Epidermal melanocyte (primary cell): ENCODE measurements around the gene BRSK2.
"Not testable (repeated sequence)": the region's sequence is repeated elsewhere in the genome, so short reads cannot be mapped to it uniquely, and the experiment has no call there.

Experiments
- DNase-seq: peaks from one replicate; pipeline ENCODE4 v3.0.0; 2011; ENCODE audit warnings: low spot score; ENCODE audit not compliant: insufficient read length

The BRSK2 gene

DNA sequence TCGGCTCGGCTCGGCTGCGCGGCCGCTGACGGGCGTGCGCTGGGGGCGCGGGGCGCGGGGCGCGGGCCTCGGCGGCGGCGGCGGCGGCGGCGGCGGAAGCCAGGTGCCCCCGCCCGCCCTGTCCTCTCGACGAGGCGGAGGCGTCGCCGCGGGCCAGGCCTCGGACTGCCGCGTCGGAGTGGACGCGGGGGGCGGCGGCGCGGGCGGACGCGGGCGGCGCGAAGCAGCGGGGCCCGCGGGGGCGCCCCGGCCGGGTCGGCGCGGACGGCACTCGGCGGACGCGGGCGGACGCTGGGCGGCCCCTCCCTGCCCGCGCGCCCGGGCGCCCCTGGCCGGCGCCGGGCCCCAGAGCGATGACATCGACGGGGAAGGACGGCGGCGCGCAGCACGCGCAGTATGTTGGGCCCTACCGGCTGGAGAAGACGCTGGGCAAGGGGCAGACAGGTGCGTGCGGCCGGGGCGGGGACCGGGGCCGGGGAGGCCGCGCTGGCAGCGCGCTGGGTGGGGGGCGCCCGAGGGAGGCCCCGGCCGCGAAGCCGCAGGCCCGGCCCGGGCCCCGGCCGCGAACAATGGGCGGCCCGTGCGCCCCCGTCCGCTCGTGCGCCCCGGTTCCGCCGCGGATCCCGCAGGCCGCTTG, at the start of gene BRSK2:
Gene BRSK2 (plus strand): TSS at position 3 of the 637 bp plus-strand sequence. CDS start 351 bp downstream, at position 354.
- no peak for DNase-seq

DNA sequence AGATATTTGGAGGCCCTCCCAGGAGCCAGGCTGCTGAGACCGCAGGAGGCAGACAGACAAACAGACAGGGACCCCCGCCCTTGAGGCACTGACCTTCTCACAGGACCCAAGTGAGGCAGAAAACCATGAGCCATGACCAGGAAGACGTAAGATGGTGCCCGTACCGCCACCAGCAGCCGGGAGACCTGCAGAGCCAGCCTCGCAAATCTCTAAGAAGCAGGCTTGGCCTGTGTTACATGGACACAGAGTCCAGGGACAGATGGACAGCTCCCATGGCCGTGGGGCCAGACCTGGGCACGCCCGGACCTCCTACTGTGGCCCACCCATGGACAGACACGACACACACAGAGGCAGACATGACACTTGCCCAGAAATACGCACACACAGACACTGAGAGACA, 49.6 kb upstream of the BRSK2 start:
- DNase-seq, result no peak

- DNase-seq, result not testable (repeated sequence)
Observed at GRCh38 chr11:1341226-1341625, 48.5 kb upstream of the BRSK2 start.

- DNase-seq, result peak; percentile 66
Observed at GRCh38 chr11:1341928-1342524, 47.7 kb upstream of the BRSK2 start.

DNA sequence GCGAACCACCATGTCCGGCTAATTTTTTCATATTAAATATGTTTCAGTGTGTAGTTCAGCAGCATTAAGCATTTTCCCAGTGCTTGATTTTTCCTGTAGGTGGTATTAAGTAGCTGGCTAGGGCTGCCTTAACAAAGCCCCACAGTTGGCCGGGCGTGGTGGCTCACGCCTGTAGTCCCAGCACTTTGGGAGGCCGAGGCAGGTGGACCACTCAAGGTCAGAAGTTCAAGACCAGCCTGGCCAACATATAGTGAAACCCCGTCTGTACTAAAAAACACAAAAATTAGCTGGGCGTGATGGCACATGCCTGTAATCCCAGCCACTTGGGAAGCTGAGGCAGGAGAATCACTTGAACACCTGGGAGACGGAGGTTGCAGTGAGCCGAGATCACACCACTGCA, 46.8 kb upstream of the BRSK2 start:
- DNase-seq, result no peak

GRCh38 chr11:1343391-1344055, 46.2 kb upstream of the BRSK2 start:
- no peak for DNase-seq

DNA sequence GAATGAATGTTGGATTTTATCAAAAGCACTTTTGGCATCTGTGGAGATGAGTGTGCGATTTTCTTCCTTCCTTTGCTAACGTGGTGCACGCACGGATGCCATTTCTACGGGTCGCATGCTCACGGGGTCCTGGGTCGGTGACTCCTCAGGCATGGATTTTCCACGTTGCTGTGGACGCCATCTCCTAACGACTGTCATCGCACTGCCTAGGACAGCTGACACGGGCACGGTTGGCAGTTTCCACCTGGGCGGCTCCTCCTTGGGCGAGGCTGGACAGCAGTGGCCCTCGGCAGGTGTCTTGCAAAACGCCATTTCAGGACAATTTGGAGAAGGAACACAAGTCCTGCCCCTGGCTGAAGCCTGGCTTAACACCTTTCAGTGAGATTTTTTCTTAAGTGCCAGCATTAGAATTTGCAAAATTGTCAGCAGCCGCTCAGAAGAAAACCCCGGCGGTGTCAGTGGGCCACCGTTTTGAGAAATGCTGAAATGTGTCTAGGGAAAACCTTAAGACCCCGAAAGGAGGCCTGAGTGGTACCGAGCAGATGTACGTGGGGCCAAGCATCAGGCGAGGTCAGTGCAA, 45.6 kb upstream of the BRSK2 start:
- no peak for DNase-seq

- DNase-seq, result no peak
Observed at GRCh38 chr11:1345737-1346513, 43.8 kb upstream of the BRSK2 start.

DNA sequence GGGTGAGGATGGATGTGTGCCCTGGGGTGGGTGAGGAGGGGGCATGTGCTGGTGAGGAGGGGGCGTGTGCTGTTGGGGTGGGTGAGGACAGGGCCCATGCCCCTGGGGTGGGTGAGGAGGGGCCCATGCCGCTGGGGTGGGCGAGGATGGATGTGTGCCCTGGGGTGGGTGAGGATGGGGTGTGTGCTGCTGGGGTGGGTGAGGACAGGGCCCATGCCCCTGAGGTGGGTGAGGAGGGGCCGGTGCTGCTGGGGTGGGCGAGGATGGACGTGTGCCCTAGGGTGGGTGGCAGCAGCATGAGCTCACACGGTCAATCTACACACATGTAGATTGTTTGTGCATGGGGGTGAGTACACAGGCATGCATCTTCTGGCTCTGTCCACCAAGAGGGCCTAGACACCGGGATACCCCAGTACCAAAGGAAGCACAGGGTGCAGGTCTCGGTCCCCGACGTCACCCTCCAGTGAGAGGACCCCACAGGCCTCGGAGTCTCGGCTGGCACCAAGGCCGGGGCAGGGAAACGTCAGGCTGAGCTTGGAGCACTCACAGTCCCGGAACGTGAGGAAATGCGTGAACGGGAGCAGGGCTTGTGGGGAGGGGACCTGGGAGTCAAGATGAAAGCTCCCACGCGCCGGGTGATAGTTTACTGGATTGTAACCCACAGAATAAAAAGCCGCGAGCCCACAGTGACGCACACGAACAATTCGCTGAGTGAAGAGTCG, 42.9 kb upstream of the BRSK2 start:
- DNase-seq, result no peak

DNA sequence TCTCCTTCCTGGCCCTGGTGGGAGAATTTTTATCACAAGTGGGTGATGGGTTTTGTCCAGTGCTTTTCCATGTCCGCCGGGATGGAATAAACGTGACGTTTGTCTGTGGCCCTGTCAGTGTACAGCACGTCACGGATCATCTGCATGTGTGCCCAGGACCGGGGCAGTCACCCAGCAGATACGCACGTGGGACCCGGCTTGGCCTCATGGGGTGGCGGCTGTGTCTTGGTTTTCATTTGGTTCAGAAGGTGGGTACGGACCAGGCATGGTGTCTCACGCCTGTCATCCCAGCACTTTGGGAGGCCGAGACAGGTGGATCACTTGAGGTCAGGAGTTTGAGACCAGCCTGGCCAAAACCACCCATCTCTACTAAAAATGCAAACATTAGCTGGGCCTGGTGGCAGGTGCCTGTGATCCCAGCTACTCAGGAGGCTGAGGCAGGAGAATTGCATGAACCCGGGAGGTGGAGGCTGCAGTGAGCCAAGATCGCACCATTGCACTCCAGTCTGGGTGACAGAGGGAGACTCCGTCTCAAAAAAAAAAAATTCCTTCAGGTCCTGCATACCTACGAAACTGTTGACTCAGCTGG, 42.2 kb upstream of the BRSK2 start:
- DNase-seq, result not testable (repeated sequence)

- no peak for DNase-seq
Observed at GRCh38 chr11:1348146-1348795, 41.5 kb upstream of the BRSK2 start.

DNA sequence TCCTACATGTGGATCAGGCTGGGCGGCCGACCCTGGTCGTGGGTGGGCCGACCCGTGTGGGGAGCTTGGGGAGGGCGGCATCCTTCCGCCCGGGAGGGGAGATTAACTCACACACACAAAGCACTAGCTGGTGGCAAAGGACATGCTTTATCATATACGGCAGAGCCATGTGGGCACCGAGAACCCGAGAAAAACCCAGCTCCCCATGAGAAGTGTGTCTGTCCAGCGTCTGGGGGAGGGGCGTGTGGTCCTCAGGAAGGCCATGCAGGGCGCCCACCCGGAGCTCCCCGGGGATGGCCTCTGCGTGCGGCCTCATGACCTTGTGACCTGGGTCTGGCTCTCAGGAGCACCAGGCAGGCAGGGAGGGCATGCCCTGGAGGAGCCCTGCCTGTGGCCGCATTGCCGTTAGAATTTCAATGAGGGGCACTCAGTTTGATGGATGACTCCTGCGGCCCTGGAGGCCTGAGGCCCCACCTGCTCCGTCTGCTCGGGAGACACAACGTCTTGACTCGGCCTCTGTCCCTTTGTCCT, 40.9 kb upstream of the BRSK2 start:
- no peak for DNase-seq

DNA sequence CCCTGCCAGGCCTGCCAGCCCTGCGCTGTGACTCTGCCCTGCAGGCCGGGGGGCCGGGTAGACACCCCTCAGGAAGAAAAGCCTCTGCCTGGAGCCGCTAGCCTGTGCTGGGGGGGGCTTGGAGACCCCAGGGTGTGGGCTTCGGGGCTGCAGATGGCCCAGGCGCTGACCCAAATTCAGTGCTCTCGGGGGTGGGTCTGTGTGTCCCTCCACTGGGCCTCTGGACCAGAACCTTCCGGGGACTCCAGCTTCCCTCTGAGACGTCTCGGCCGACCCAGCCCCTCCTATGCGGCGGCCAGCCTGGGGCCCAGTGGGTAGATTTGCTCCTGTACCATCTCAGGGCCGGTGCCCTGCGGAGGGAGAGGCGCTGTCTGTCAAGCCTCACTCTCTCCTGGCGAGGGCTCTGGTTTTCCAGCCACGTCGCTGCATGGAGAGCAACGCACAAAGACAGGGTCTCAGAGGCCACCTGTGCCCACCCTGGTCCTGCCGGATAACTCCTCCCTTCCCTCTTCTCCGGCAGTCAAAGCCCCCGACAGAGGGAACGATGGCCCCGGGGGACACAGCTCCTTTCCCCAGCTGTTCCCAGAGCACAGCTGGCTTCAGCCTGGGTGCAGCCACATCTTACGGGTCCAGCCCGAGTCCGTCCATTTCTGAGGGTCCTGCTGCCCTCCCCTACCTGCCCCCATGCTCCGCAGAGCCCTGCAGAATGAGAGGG, 40.2 kb upstream of the BRSK2 start:
- no peak for DNase-seq

- DNase-seq, result no peak
Observed at GRCh38 chr11:1350086-1350725, 39.5 kb upstream of the BRSK2 start.

GRCh38 chr11:1351278-1351937, 38.3 kb upstream of the BRSK2 start:
- no peak for DNase-seq

GRCh38 chr11:1352696-1353382, 36.9 kb upstream of the BRSK2 start:
- DNase-seq, result no peak

- DNase-seq, result no peak
Observed at GRCh38 chr11:1353383-1354124, 36.2 kb upstream of the BRSK2 start.
